HG03060 (cell line): ENCODE results near the gene NECAB2.

Experiments
- ATAC-seq: cut with Tn5 transposase; IDR thresholded peaks from one replicate; pipeline ENCODE4 v1.9.1; 2021; ENCODE audit warnings: low read depth, moderate number of reproducible peaks; ENCODE audit not compliant: unreplicated experiment

The NECAB2 gene

DNA sequence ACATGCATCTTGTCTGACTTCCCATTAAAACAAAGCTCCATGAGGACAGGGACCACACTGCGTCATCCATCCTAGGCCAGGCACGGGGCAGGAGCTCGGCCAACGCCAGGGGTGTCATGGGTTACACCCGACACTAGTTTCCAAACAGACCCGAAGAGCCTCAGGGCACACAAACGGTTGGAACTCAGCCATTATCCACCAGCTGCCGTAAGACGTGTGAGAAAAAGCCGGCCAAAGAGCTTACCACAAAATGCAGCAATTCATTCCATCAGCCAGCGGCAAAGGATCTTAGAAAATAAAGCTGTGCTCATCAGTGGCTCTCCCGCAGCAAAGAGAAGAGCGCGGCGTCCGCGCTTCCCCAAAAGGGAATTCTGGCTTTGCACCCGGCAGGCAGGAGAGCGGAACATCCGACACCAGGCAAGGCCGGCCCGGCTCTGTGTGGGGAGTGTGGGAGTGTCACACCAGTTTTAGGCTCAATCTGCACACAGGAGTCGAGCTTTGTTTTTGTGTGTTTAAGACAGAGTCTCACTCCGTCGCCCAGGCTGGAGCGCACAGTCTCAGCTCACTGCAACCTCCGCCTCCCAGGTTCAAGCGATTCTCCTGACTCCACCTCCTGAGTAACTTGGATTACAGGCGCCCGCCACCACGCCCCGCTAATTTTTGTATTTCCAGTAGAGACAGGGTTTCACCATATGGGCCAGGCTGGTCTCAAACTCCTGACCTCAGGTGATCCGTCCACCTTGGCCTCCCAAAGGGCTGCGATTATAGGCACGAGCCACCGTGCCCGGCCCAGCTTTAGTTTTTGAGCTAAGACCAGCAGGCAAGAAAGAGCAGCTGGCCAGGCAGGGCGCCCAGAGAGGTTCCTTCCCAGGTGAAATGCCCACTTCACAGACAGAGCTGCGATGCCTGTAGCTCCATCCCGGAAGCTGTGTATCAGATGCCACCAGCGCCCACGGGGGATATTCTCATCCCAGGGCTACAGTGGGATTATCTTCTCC lies 73.1 kb downstream of the NECAB2 start:
- ATAC-seq, result no peak

- no peak for ATAC-seq
Observed at GRCh38 chr16:84041881-84042280, 73.8 kb downstream of the NECAB2 start.

DNA sequence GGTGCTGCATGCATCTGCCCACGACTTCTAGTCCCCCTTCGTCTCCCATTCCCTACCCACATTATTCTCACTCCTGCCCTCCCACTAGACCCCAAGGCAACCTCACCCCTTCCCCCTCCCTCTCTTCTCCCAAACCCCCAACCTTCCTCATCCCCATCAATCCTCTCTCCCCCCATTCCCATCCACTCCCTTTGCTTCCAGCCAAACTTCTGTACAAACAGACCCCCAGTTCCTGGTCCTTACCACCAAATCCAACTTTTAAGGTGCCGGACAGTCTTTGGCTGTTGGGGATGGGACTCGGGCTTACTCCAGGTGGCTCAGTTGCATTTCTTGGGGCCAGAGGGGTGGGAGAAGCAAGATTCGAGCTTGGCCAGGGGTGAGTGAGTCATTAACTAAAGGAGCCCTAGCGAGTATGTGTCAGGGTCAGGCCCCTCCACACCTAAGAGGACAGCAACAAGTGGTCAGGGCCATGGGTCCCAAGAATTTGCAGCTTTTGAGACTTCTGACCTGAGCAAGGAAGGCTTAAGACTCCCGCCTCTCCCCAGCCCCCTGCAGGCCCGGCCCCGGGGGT lies 74.3 kb downstream of the NECAB2 start, which contains the start of gene SLC38A8:
Gene SLC38A8, minus strand, starts transcription at position 488 of the 571 bp plus-strand sequence. CDS start 638 bp downstream, outside the sequence.
- no peak for ATAC-seq

DNA sequence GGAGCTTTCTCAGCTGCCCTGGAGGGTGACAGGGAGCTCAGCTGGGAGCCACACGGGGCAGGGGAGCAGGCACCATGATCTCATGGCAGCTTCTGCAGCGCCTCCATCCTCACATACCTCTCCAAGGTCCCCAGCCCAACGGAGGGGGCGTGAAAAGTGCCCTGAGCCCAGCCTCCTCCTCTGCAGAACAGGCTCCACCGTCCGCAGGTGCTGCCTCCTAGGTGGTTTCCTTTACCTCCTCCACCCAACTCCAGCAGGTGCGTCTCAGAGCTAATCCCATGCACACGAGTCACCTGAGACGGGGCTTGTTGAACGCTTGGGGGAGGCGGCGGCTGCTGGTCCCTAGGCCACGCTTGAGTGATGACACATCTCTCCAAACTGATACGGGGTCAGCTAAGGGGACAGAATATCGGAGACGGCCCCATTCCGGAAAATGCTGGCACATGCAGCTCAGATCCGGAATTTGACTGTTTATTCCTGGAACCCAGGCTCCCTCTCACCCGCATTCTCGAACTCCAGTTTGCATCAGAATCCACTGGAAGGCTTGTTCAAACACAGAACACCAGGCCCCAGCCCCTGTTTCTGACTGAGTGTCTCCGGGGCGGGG lies 74.9 kb downstream of the NECAB2 start:
- no peak for ATAC-seq

DNA sequence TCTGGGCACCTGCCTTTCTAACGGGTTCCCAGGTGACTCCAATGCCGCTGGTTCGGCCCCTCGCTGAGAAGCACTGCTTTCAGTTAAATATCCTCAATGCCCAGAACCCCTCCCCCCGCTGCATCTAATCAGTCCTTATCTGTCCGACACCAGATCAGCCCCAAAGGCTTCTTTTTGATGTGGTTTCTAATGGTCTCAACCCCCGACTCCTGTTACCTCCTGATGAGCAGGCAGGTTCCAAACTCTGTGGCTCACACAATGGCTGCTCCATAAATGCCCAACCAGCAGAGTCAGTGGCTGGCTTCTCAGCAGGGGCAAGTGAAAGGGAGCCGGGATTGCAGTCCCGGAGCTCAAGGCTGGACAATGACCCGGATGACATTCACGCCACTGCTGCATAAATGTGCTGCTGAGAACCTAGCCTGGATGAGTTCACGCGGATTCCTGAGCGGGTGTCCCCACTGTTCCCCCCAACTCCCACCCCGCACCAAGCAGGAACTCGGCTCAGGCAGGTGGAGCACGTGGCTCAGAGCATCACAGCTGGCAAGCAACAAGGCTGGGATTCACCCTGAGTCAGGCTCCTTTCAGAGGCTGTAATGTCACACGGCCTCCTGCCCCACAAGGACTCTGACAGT lies 75.6 kb downstream of the NECAB2 start:
- no peak for ATAC-seq

GRCh38 chr16:84044118-84044488 lies 76.1 kb downstream of the NECAB2 start:
- no peak for ATAC-seq

DNA sequence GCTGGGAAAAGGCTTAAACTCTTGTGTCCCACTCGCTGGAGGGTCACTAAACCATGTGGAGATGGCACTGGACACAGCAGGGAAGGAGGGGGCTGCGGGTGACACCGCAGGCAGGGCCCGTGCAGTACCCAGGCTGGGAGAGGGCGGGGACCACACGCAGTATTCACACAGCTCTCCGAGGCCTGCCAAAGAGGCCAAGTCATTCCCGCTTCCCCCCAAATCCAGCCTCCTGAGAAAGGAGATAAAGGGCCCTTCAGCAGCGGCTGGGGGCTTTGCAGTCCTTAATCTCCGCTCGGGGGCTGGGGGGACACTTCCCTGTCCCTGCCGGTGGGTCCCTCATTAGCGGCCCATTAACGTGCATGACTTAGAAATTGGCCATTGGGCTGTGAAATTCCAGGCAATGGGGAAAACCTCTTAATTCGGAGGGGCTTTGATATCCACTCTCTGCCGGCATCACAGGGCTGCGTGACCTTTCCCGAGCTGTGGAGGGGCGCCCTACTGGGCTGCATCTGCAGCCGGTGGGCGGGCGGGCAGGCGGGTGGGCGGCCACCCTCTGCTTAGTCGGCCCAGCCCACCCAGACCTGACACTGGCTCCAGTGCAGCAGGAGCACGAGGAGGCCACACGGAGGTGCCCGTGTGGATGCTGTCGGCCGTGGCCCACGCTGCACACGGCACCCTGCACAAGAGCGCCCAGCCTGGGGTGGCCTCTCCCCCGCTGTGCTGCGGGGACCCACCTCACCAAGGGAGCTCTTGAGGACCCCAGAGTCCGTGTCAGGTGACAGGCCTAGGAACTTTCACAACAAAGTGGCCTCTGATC lies 77.2 kb downstream of the NECAB2 start:
- ATAC-seq, result no peak

DNA sequence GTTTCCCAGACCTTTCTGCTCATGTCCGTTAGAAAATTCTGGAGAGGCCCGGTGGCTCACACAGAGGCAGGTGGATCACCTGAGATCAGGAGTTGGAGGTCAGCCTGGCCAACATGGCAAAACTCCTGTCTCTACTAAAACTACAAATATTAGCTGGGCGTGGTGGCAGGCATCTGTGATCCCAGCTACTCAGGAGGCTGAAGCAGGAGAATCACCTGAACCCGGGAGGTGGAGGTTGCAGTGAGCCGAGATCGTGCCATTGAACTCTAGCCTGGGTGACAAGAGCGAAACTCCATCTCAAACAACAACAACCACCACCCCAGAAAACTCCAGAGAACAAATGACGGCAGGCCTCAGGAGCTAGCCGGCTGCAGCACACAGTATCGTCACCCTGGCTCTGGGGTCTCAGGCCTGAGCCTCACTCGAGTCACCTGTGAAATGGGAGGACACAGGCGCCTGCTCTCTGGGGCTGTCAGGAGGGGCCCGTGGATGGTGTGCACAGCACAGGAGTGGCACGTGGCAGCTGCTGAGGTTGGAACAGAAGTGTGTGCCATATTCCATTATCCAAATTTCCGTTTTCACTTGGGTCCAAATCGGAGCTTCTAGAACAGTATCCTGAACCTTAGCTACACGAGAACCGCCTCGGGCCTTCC lies 77.9 kb downstream of the NECAB2 start:
- ATAC-seq, result no peak

DNA sequence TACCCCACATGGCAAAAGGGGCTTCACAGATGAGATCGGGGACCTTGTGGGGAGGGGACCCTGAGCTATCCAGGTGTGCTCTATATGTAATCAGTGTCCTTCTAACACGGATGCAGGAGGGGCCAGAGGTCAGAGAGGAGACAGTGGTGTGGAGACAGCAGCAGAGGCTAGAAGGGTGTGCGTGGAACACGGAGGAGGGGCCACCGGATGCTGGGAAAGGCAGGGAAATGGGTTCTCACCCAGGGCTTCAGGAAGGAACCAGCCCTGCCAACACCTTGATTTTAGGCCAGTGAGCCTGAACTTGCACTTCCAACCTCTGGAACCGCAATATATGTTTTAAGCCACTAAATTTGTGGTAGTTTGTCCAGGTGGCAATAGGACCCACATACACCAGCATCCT lies 79.2 kb downstream of the NECAB2 start:
- no peak for ATAC-seq

DNA sequence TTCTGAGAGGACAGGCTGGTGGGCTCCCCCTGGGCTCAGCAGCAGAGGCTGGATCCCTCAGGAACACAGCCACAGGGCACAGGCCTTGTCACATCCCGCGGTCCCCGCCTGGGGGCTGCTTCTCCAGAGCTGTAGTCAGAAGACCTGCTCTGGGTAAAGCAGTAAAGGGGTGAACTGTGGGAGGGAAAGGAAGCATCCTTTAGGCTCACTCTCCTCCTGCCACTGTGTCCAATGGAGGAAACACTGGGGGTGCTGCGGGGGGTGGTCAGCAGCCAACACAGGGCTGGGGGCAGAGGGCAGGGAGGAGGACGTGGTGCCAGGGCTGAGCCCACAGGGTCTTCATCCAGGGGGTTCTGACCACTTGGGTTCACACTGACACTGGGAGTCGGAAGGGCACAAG lies 79.6 kb downstream of the NECAB2 start:
- no peak for ATAC-seq

- no peak for ATAC-seq
Observed at GRCh38 chr16:84048270-84048669, 80.2 kb downstream of the NECAB2 start.

DNA sequence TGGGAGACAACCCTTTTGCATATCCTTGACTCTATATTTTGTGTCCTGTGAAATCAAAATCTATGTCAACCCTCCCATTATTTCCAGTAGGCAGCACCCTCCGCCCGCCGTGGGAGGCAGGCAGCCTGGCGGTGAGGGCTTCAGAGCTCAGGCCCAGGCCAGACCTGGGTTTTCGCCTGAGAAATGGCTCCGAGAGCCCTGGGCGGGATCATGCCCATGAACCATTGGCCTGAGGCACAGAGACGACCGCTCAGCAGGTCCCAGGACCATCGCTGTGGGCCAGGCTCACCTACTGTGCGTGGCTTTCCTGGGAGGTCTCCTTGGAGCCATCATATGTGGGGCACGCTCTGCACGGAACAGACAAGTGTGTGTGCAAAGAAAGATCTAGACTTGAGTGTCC lies 80.8 kb downstream of the NECAB2 start:
- ATAC-seq, result no peak

DNA sequence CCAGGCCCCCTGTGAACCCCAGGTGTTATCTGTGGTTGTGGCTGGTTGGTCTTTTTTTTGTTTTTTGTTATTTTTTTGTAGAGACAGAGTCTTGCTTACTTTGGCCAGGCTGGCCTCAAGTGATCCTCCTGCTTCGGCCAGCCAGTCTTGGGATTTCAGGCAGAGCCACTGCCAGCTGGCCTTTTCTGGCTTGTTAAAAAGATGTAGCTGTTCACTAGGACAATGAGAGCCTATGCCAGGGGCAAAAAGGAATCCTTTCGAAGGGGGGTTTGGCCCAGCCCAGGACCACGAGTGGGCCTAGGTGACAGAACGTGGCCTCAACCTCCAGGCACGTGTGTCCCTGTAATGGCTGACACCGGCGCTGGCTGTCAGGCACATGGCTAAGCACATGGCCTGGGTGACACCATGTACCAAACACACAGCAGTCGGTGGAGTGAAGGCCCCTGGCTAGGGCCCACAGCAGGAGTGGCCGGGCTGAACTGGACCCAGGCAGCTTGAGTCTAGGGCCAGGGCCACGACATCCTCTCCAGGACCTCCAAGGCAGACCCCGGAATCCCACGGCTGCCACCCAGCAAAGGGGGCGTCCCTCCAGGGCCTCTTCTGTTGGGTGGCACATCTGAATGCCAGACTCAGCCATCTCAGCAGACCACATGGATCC lies 81.5 kb downstream of the NECAB2 start:
- no peak for ATAC-seq

GRCh38 chr16:84050316-84050715 lies 82.3 kb downstream of the NECAB2 start:
- ATAC-seq, result no peak

GRCh38 chr16:84052071-84052622 lies 84.1 kb downstream of the NECAB2 start:
- ATAC-seq, result no peak
